ENCODE data around the gene TBCB. TPM values are rescaled to one million over a fixed set of nuclear protein-coding genes. Genes with fewer than 3 reads are reported as not detected.

Gene TBCB
- total and polyA plus RNA-seq, 9 of the 15 experiments (the other 6 are each of a cell fraction or from before 2014, with no cell fraction given): 3.5 to 115 (median 58.9) TPM

DNA sequence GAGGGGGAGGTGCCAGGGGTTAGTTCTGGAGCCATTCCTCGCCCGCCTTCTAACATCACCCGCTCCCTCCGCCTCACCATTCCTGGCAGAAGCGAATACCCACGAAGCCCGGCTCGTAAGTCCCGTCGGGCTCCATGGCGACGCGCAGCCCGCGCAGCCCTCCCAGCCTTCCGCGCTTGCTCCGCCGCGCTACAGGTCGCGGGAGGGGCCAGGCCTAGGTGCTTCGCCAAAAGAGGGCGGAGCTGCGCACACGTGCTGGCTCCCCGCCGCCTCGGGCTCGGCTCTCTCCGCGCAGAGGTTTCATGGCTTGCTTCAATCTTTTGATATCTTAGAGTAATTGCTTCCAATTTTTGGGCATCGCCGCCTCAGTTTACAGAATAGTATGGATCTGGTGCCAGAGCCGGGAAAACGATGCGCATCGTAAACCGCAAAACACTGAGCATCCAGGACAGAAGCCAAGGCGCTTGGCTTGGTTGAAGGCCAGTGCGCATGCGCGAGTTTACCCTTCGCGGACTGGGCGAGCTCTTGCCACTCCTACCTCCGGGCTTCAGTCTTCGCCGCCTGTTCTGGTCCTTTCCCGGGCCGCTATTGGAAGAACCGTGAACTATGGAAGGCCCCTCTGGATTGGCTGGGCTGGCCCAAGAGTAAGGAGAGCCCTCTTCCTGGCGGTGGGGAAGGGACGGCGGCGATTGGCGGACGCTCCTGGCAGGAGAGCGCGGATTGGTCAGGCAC is 381 bp upstream of the TBCB start, which contains the start of gene POLR2I (continued):
- TF ChIP-seq L3MBTL2 (IDR thresholded peaks at IDR 0.05) (peak; percentile 100), TCFL5 (CRISPR knock-in tag; conservative IDR thresholded peaks at IDR 0.05) (0 out of 2 replicates have a peak, but pooled peaks have one; percentile 22), CCNT2 (IDR thresholded peaks at IDR 0.05; ENCODE audit: borderline replicate concordance, extremely low read depth, insufficient read length, low read depth, low read length) (peak; percentile 78), MYBL2 (IDR thresholded peaks at IDR 0.05; ENCODE audit: low read depth) (no peak), MYBL2 (CRISPR knock-in tag; IDR thresholded peaks at IDR 0.05; ENCODE audit: borderline replicate concordance) (no peak), FOXK1 (CRISPR knock-in tag; IDR thresholded peaks at IDR 0.05; ENCODE audit: borderline replicate concordance) (0 out of 2 replicates have a peak, but pooled peaks have one; percentile 56), ZBED1 (IDR thresholded peaks at IDR 0.05) (no peak), ZFX (CRISPR knock-in tag; IDR thresholded peaks at IDR 0.05) (no peak; the same call in 1 of the 2 replicates), ZNF347 (CRISPR knock-in tag; IDR thresholded peaks at IDR 0.05; ENCODE audit: low read depth) (no peak), MCM2 (IDR thresholded peaks at IDR 0.05; ENCODE audit: low read depth) (no peak), MAZ (CRISPR knock-in tag; conservative IDR thresholded peaks at IDR 0.05 in 1 of 2, IDR thresholded peaks at IDR 0.05 in 1 of 2) (peak; percentile 77), TCF3 (CRISPR knock-in tag; IDR thresholded peaks at IDR 0.05) (peak; percentile 25; the same call in 1 of the 2 replicates), ZNF175 (CRISPR knock-in tag; IDR thresholded peaks at IDR 0.05; ENCODE audit: low read depth) (peak; percentile 7; the same call in 1 of the 2 replicates), ZNF165 (CRISPR knock-in tag; IDR thresholded peaks at IDR 0.05; ENCODE audit: borderline replicate concordance) (no peak)
- TF ChIP-seq, protein P1, sequence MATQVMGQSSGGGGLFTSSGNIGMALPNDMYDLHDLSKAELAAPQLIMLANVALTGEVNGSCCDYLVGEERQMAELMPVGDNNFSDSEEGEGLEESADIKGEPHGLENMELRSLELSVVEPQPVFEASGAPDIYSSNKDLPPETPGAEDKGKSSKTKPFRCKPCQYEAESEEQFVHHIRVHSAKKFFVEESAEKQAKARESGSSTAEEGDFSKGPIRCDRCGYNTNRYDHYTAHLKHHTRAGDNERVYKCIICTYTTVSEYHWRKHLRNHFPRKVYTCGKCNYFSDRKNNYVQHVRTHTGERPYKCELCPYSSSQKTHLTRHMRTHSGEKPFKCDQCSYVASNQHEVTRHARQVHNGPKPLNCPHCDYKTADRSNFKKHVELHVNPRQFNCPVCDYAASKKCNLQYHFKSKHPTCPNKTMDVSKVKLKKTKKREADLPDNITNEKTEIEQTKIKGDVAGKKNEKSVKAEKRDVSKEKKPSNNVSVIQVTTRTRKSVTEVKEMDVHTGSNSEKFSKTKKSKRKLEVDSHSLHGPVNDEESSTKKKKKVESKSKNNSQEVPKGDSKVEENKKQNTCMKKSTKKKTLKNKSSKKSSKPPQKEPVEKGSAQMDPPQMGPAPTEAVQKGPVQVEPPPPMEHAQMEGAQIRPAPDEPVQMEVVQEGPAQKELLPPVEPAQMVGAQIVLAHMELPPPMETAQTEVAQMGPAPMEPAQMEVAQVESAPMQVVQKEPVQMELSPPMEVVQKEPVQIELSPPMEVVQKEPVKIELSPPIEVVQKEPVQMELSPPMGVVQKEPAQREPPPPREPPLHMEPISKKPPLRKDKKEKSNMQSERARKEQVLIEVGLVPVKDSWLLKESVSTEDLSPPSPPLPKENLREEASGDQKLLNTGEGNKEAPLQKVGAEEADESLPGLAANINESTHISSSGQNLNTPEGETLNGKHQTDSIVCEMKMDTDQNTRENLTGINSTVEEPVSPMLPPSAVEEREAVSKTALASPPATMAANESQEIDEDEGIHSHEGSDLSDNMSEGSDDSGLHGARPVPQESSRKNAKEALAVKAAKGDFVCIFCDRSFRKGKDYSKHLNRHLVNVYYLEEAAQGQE (IDR thresholded peaks at IDR 0.05; ENCODE audit: borderline replicate concordance): no peak
- TF ChIP-seq, protein P1 (CRISPR knock-in tag; IDR thresholded peaks at IDR 0.05; ENCODE audit: low read depth): peak; percentile 75; the same call in 1 of the 2 replicates
- TF ChIP-seq, protein P2, sequence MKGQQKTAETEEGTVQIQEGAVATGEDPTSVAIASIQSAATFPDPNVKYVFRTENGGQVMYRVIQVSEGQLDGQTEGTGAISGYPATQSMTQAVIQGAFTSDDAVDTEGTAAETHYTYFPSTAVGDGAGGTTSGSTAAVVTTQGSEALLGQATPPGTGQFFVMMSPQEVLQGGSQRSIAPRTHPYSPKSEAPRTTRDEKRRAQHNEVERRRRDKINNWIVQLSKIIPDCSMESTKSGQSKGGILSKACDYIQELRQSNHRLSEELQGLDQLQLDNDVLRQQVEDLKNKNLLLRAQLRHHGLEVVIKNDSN (CRISPR knock-in tag; IDR thresholded peaks at IDR 0.05): peak; percentile 90

All from K562 (cell line).